Left ventricle myocardium superior (tissue), 1 donor: Measurements from ENCODE around the gene MED25. TPM values are rescaled to one million over a fixed set of nuclear protein-coding genes. Genes with fewer than 3 reads are reported as not detected.

Experiments used
- ATAC-seq: fragments of 200-7000 bp; cut with Tn5 transposase; one replicate; pipeline ENCODE4 v1.9.1; 2020; ENCODE audit warnings: mild to moderate bottlenecking, moderate library complexity
- DNase-seq: peaks from one replicate; pipeline ENCODE4 v3.0.0-alpha.2; 2020
- intact Hi-C: fragments of 100-400 bp; cut with micrococcal nuclease; formaldehyde crosslinking; loops from one replicate; pipeline ENCODE4 v1.11.0; 2022
- total RNA-seq: library from RNA; stranded (reverse); fragmentation: NEBNext Ultra II Directional; extraction: Animal tissue kit (Norgen Biotek cat#: 25700); gene quantifications from one replicate; pipeline ENCODE4 v1.2.1, GENCODE V29; 2021
- donor health status: DM: no; HTN: yes; CAD: no; lungs with severe emphysema.

Gene MED25
- total RNA-seq, 1 donor from 2014 or later = 68.5 TPM

GRCh38 chr19:49864890-49865289 is 46.8 kb downstream of the MED25 start:
- intact Hi-C loops = no loop called here
- ATAC-seq = no peak
- DNase-seq = no peak

- intact Hi-C loops = no loop called here
- ATAC-seq (peak; percentile 66), DNase-seq (peak; percentile 94)
Measured at GRCh38 chr19:49866933-49867782, 49.1 kb downstream of the MED25 start, which contains the start of gene PNKP. TSS of gene PNKP (minus strand) at chr19:49867576. CDS start at chr19:49867204, 372 bp downstream.

GRCh38 chr19:49869009-49869483 is 51.0 kb downstream of the MED25 start:
- ATAC-seq = peak; percentile 22
- intact Hi-C loops = no loop called here
- DNase-seq = no peak

- DNase-seq (peak; percentile 96), ATAC-seq (peak; percentile 75)
- intact Hi-C loops = no loop called here
Measured at GRCh38 chr19:49869484-49870308, 51.6 kb downstream of the MED25 start.

- DNase-seq (no peak), ATAC-seq (no peak)
- intact Hi-C loops = no loop called here
Measured at GRCh38 chr19:49870309-49870901, 52.3 kb downstream of the MED25 start.

GRCh38 chr19:49871349-49871985 is 53.4 kb downstream of the MED25 start:
- DNase-seq (no peak), ATAC-seq (no peak)
- intact Hi-C loops = no loop called here

- no peak for ATAC-seq
- no peak for DNase-seq
- intact Hi-C loops = no loop called here
Measured at GRCh38 chr19:49872245-49873128, 54.4 kb downstream of the MED25 start.

- DNase-seq = peak; percentile 29
- no peak for ATAC-seq
- intact Hi-C loops = no loop called here
Measured at GRCh38 chr19:49873129-49873521, 55.0 kb downstream of the MED25 start.

GRCh38 chr19:49873834-49874233 is 55.7 kb downstream of the MED25 start:
- ATAC-seq = no peak
- intact Hi-C loops = no loop called here
- DNase-seq = no peak

- DNase-seq (no peak), ATAC-seq (no peak)
- intact Hi-C loops = no loop called here
Measured at GRCh38 chr19:49874503-49875157, 56.5 kb downstream of the MED25 start.

- DNase-seq (no peak), ATAC-seq (no peak)
- intact Hi-C loops = no loop called here
Measured at GRCh38 chr19:49875177-49875576, 57.1 kb downstream of the MED25 start.

- ATAC-seq (peak; percentile 11), DNase-seq (peak; percentile 81)
- intact Hi-C loops = no loop called here
Measured at GRCh38 chr19:49875857-49876421, 57.9 kb downstream of the MED25 start.

- peak; percentile 99 for DNase-seq
- ATAC-seq = peak; percentile 77
- intact Hi-C loops = no loop called here
Measured at GRCh38 chr19:49876422-49877019, 58.4 kb downstream of the MED25 start.

GRCh38 chr19:49877020-49877878 is 59.2 kb downstream of the MED25 start, which contains the start of the genes AKT1S1 and TBC1D17:
TSS of gene AKT1S1 (minus strand) at chr19:49877355. CDS start at chr19:49873295, 4,060 bp downstream.
TSS of gene TBC1D17 (plus strand) at chr19:49877702. CDS start at chr19:49877724, 22 bp downstream.
- intact Hi-C loops = no loop called here
- peak; percentile 99 for DNase-seq
- peak; percentile 78 for ATAC-seq

- DNase-seq = peak; percentile 99
- ATAC-seq = peak; percentile 73
- intact Hi-C loops = no loop called here
Measured at GRCh38 chr19:49877879-49878743, 60.0 kb downstream of the MED25 start.
